Transverse colon (tissue), 3 donors: Measurements from ENCODE around the gene ADAMTS6.

ENCODE experiments used
- POLR2A ChIP-seq: fragments of 450-650 bp; IDR thresholded peaks from one replicate; pipeline ENCODE4 v1.6.1; 2016; ENCODE audit warnings: antibody characterized with exemption, mild to moderate bottlenecking, moderate library complexity
- POLR2AphosphoS5 ChIP-seq, 3 donors: sonication (generic); formaldehyde crosslinking; IDR thresholded peaks; one replicate each; pipeline ENCODE4 v1.6.1; 2016; ENCODE audit warnings: antibody characterized with exemption in 3 of 3

DNA sequence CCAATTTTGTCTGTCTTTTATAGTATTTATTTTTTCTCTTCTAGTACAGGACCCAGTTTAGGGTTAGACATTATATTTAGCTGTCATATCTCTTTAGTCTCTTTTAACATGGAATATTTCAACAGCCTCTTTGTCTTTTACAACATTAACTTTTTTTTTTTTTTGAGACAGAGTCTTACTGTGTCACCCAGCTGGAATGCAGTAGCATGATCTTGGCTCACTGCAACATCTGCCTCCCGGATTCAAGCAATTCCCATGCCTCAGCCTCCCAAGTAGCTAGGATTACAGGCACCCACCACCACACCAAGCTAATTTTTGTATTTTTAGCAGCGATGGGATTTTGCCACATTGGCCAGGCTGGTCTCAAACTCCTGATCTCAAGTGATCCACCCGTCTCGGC, 90.1 kb downstream of the ADAMTS6 start:
- TF ChIP-seq POLR2A (no peak), POLR2AphosphoS5 (IDR thresholded peaks at IDR 0.05) (no peak)
